CD4-positive, alpha-beta T cell treated with Interleukin-15 for 4 hours (primary cell): ENCODE results near the gene BAG5.
"Not testable (repeated sequence)": the region's sequence is repeated elsewhere in the genome, so short reads cannot be mapped to it uniquely, and the experiment has no call there.

ENCODE experiments used
- DNase-seq: peaks from one replicate; pipeline ENCODE4 v3.0.0-alpha.2; 2020; ENCODE audit warnings: low spot score

Gene BAG5

GRCh38 chr14:103534576-103535061 lies 27.8 kb downstream of the BAG5 start:
- no peak for DNase-seq

- no peak for DNase-seq
Measured at GRCh38 chr14:103533999-103534575, 28.4 kb downstream of the BAG5 start.

- DNase-seq = no peak
Measured at GRCh38 chr14:103533137-103533998, 29.1 kb downstream of the BAG5 start.

GRCh38 chr14:103532216-103533136 lies 30.0 kb downstream of the BAG5 start:
- DNase-seq = no peak

- DNase-seq = no peak
Measured at GRCh38 chr14:103531421-103532215, 30.8 kb downstream of the BAG5 start.

- no peak for DNase-seq
Measured at GRCh38 chr14:103530831-103531230, 31.6 kb downstream of the BAG5 start.

GRCh38 chr14:103530390-103530789 lies 32.1 kb downstream of the BAG5 start:
- no peak for DNase-seq

- DNase-seq = no peak
Measured at GRCh38 chr14:103529383-103530365, 32.8 kb downstream of the BAG5 start.

GRCh38 chr14:103528587-103529382 lies 33.7 kb downstream of the BAG5 start, which contains the start of gene TRMT61A:
Gene TRMT61A (plus strand): TSS chr14:103529196. CDS start chr14:103529979, 783 bp downstream.
- peak; percentile 73 for DNase-seq

GRCh38 chr14:103528146-103528586 lies 34.3 kb downstream of the BAG5 start:
- DNase-seq = no peak

- peak; percentile 20 for DNase-seq
Measured at GRCh38 chr14:103527408-103528145, 34.9 kb downstream of the BAG5 start.

- DNase-seq = no peak
Measured at GRCh38 chr14:103526914-103527248, 35.6 kb downstream of the BAG5 start.

- no peak for DNase-seq
Measured at GRCh38 chr14:103526247-103526913, 36.1 kb downstream of the BAG5 start.

GRCh38 chr14:103525430-103526246 lies 36.8 kb downstream of the BAG5 start:
- not testable (repeated sequence) for DNase-seq

GRCh38 chr14:103524002-103524935 lies 38.2 kb downstream of the BAG5 start:
- no peak for DNase-seq

GRCh38 chr14:103523575-103523954 lies 38.9 kb downstream of the BAG5 start:
- no peak for DNase-seq
